Measurements from ENCODE around the gene NAA60.

DNA sequence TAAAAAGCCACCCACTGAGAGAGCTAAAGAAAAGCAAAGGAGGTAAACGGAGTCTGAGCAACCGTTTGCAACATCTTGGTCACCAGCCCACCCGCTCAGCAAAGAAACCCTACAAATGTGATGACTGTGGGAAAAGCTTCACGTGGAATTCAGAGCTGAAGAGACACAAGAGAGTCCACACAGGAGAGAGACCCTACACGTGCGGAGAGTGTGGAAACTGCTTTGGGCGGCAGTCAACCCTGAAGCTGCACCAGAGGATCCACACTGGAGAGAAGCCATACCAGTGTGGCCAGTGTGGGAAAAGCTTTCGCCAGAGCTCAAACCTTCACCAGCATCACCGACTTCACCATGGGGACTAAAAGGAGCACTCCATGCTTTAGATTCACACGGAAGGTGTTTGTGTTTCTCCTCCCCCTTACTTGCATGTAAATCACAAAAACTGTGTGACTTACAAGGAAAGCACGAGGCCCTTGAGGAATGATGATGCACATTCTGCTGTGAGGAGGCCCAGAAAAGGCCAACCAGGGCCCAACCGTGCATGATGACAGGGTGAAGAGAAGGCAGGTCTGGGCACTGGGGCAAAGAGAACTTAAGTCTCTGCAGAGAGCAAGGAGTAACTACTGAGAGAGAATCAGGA is 34.8 kb upstream of the NAA60 start:
- no peak for TF ChIP-seq POLR2AphosphoS5 (IDR thresholded peaks at IDR 0.05)
- TF ChIP-seq, protein P1, sequence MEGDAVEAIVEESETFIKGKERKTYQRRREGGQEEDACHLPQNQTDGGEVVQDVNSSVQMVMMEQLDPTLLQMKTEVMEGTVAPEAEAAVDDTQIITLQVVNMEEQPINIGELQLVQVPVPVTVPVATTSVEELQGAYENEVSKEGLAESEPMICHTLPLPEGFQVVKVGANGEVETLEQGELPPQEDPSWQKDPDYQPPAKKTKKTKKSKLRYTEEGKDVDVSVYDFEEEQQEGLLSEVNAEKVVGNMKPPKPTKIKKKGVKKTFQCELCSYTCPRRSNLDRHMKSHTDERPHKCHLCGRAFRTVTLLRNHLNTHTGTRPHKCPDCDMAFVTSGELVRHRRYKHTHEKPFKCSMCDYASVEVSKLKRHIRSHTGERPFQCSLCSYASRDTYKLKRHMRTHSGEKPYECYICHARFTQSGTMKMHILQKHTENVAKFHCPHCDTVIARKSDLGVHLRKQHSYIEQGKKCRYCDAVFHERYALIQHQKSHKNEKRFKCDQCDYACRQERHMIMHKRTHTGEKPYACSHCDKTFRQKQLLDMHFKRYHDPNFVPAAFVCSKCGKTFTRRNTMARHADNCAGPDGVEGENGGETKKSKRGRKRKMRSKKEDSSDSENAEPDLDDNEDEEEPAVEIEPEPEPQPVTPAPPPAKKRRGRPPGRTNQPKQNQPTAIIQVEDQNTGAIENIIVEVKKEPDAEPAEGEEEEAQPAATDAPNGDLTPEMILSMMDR (IDR thresholded peaks at IDR 0.05), result no peak

Data from stomach (tissue), 4 donors.